ENCODE data around the gene LGALS1. TPM values are rescaled to one million over a fixed set of nuclear protein-coding genes. Genes with fewer than 3 reads are reported as not detected.
"Not testable (repeated sequence)": the region's sequence is repeated elsewhere in the genome, so short reads cannot be mapped to it uniquely, and the experiment has no call there.

Gene LGALS1
- total and polyA plus RNA-seq, 12 donors, result 190 to 4,628 (median 918) TPM

DNA sequence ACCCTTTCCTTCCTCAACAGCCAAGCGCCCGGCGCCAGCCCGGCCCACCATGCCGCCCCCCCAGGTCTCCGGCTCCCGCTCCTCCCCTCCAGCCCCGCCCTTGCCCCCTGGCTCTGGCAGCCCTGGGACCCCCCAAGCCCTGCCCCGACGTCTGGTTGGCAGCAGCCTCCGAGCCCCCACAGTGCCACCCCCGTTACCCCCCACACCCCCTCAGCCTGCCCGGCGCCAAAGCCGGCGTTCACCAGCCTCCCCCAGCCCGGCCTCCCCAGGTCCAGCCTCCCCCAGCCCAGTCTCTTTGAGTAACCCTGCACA lies 20.2 kb upstream of the LGALS1 start:
- 90 to 100% (median 95%) methylated on average over 1 to 17 of the region's 17 CpGs for WGBS, 4 donors
- no peaks in the 10 kb centered on the region for H3K9me3 ChIP-seq (replicated peaks in 1 of 3)
- no peak overlapping the region for H3K4me3 ChIP-seq
- H3K4me1 ChIP-seq (replicated peaks in 1 of 2), result peaks cover 11 to 16% of the 10 kb centered on the region in 2 donors
- H3K27ac ChIP-seq, result peak overlapping the region in 1 of 5 donors; percentile 40
- intact Hi-C loops (cut with DNase I), result no loop called here
- TF ChIP-seq POLR2A (IDR thresholded peaks at IDR 0.05), result no peak
- TF ChIP-seq, protein P1, sequence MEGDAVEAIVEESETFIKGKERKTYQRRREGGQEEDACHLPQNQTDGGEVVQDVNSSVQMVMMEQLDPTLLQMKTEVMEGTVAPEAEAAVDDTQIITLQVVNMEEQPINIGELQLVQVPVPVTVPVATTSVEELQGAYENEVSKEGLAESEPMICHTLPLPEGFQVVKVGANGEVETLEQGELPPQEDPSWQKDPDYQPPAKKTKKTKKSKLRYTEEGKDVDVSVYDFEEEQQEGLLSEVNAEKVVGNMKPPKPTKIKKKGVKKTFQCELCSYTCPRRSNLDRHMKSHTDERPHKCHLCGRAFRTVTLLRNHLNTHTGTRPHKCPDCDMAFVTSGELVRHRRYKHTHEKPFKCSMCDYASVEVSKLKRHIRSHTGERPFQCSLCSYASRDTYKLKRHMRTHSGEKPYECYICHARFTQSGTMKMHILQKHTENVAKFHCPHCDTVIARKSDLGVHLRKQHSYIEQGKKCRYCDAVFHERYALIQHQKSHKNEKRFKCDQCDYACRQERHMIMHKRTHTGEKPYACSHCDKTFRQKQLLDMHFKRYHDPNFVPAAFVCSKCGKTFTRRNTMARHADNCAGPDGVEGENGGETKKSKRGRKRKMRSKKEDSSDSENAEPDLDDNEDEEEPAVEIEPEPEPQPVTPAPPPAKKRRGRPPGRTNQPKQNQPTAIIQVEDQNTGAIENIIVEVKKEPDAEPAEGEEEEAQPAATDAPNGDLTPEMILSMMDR (IDR thresholded peaks at IDR 0.05), result no peak
- H3K27me3 ChIP-seq, result no peaks in the 10 kb centered on the region
- H3K36me3 ChIP-seq (replicated peaks in 1 of 2), result peaks cover 0 to 21% of the 10 kb centered on the region in 2 donors
- peak in 1 of 7 donors; percentile 33 for DNase-seq

DNA sequence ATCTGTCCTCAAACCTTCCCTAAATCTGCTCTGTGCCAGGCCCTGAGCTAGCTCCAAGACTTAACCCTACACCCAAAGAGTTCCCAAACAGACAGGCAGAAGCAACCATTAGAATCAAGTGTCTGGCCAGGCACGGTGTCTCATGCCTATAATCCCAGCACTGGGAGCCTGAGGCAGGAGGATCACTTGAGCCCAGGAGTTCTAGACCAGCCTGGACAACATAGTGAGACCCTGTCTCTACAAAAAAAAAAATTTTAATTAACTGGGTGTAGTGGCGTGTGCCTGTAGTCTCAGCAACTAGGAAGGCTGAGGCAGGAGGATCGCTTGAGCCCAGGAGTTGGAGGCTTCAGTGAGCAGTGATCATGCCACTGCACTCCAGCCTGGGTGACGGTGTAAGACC lies 18.9 kb upstream of the LGALS1 start:
- H3K4me3 ChIP-seq; H3K27me3 ChIP-seq; H3K36me3 ChIP-seq (replicated peaks in 1 of 2); DNase-seq; H3K9me3 ChIP-seq (replicated peaks in 1 of 3); intact Hi-C loops (cut with DNase I): not testable (repeated sequence)
- 94 to 97% (median 97%) methylated on average over 4 of the region's 4 CpGs for WGBS, 4 donors
- H3K4me1 ChIP-seq (replicated peaks in 1 of 2), result peaks cover 24 to 30% of the 10 kb centered on the region in 2 donors
- peak overlapping the region in 4 of 5 donors; percentile 38 to 52 (median 40) for H3K27ac ChIP-seq

DNA sequence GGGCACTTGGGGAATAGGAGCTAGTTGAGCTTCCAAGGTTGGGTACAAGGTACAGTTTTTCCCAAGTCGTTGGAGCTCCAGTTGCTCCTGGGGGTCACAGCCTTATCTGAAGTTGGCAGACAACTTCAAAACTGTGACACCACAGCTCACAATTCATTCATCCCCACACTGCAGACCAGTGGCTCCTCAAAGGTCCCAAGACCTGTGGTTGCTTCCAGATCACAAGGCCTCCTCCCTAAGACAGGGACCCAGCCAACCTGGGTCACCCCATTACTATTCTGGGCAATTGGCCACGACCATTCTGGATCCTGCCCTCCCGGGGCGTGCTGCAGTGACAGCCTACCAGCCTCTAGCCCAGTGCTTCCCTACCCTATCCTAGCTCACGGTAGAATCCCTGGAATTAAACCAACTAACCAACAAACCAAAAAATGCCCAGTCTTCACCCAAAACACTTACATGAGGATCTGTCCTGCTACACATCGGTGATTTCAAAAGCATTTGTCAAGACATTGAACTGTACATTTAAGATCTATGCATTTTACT lies 17.8 kb upstream of the LGALS1 start:
- peaks cover 31 to 41% of the 10 kb centered on the region in 2 donors for H3K4me1 ChIP-seq (replicated peaks in 1 of 2)
- H3K4me3 ChIP-seq, result peak overlapping the region in 2 of 4 donors; percentile 16 to 50
- WGBS, 4 donors, result 5 to 11% (median 8%) methylated on average over 5 to 6 of the region's 6 CpGs
- peak overlapping the region in 4 of 5 donors; percentile 41 to 88 (median 75) for H3K27ac ChIP-seq
- H3K9me3 ChIP-seq (replicated peaks in 1 of 3), result no peaks in the 10 kb centered on the region
- no peaks in the 10 kb centered on the region for H3K27me3 ChIP-seq
- intact Hi-C loops (cut with DNase I), result no loop called here
- H3K36me3 ChIP-seq (replicated peaks in 1 of 2), result peaks cover 0 to 9% of the 10 kb centered on the region in 2 donors
- DNase-seq, result peak in 2 of 7 donors; percentile 44 to 46
- TF ChIP-seq, protein P1 (IDR thresholded peaks at IDR 0.05), result no peak
- no peak for TF ChIP-seq POLR2A (IDR thresholded peaks at IDR 0.05)

DNA sequence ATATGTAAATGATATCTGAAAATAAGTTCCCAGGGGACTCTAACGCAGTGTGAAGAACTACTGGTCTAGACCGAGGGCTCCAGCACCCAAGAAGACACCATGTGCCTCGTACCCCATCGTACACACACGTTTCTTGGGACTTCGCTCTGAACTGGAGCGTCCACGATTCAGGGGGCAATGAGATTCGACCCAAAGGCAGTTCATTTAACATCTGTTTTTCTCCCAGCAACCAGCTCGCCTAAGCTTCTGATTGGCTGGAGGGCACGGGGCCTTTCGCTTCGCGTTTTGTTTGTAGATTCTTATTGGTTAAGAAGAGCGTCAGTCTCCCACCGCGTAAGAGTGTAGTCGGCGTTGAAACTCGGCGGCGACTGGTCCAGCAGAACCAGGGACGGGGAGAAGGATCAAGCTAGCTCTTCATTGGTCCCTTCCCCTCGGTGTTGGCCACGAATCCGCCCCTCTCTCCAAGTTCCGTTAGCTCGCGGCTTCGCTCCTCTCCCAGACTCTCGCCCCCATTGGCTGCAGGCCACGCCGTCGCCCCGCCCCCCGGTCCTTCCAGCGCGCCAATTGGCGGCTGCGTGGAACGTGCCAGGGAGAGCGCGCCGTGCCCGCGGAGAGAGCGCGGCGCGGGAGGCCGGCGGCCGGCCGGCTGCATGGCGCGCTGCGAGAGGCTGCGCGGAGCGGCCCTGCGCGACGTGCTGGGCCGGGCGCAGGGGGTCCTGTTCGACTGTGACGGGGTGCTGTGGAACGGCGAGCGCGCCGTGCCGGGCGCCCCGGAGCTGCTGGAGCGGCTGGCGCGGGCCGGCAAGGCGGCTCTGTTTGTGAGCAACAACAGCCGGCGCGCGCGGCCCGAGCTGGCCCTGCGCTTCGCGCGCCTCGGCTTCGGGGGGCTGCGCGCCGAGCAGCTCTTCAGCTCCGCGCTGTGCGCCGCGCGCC lies 17.0 kb upstream of the LGALS1 start, which contains the start of gene PDXP:
Gene PDXP, plus strand, starts transcription at position 591 of the 933 bp plus-strand sequence. Its CDS starts 60 bp downstream, at position 651.
- TF ChIP-seq, protein P1 (IDR thresholded peaks at IDR 0.05), result no peak
- peak; percentile 76 to 83 for TF ChIP-seq POLR2A (IDR thresholded peaks at IDR 0.05)
- intact Hi-C loops (cut with DNase I), result no loop called here
- peak; percentile 99 to 100 (median 100) for DNase-seq
- Histone ChIP-seq H3K27ac (peak within 1 kb of the TSS in 4 of 5 donors; percentile 49 to 89 (median 80)), H3K4me1 (replicated peaks in 1 of 2) (peaks cover 31 to 41% of the 10 kb centered on the region in 2 donors), H3K27me3 (no peaks in the 10 kb centered on the region), H3K9me3 (replicated peaks in 1 of 3) (no peaks in the 10 kb centered on the region), H3K4me3 (peak within 1 kb of the TSS in 3 of 4 donors; percentile 33 to 78 (median 56)), H3K36me3 (replicated peaks in 1 of 2) (peaks cover 0 to 2% of the 10 kb centered on the region in 2 donors)
- WGBS, 4 donors, result 0 to 1% (median 0%) methylated on average over 14 to 101 of the region's 101 CpGs

Measured in adrenal gland (tissue), 12 donors.